Measurements from ENCODE around the gene MLXIP.

GRCh38 chr12:122060081-122060501, 18.5 kb upstream of the MLXIP start:
- no peak for TF ChIP-seq CTCF (conservative IDR thresholded peaks at IDR 0.05; ENCODE audit: low read length)
- no peak for TF ChIP-seq EZH2phosphoT487 (IDR thresholded peaks at IDR 0.05; ENCODE audit: borderline replicate concordance, low read depth, low read length)

Data from OCI-LY7 (cell line).